IMR-90 (cell line): Measurements from ENCODE around the gene SPAG7. TPM values are rescaled to one million over a fixed set of nuclear protein-coding genes. Genes with fewer than 3 reads are reported as not detected.

Experiments
- ATAC-seq: fragments of 200-7000 bp; cut with Tn5 transposase; 2 replicates; pipeline ENCODE4 v1.9.1; 2020; ENCODE audit warnings: low read depth, mild to moderate bottlenecking, moderate library complexity
- BruUV-seq: library from RNA; stranded (reverse); fragments of 400-500 nt; replicated peaks from 2 replicates; lab custom pipeline; 2021; lab: Mats Ljungman, UMichigan
- CTCF ChIA-PET: fragments of 300-600 bp; formaldehyde crosslinking; extraction: SDS; loops from one replicate; lab custom pipeline; 2021; ENCODE audit warnings: antibody characterized with exemption; lab: Yijun Ruan, JAX
- POLR2A ChIA-PET: fragments of 300-600 bp; sonication (Branson Sonifier 250); formaldehyde crosslinking; loops from one replicate; lab custom pipeline; 2022; ENCODE audit warnings: antibody characterized with exemption; ENCODE audit not compliant: unreplicated experiment; lab: Charles Lee
- DNase-seq: peaks from one replicate; pipeline ENCODE4 v3.0.0; 2013
- H2AFZ ChIP-seq: replicated peaks from 2 replicates; pipeline ENCODE3; 2013; ENCODE audit warnings: low read length, mild to moderate bottlenecking; ENCODE audit not compliant: poor library complexity
- H2AK5ac ChIP-seq: 2 replicates; pipeline ENCODE4 v1.6.1; 2013; ENCODE audit warnings: low read depth, low read length, inconsistent platforms
- H2AK9ac ChIP-seq: replicated peaks from 2 replicates; pipeline ENCODE3; 2013; ENCODE audit warnings: mild to moderate bottlenecking, low read depth, low read length, moderate library complexity; ENCODE audit not compliant: poor library complexity
- H2BK120ac ChIP-seq: 2 replicates; pipeline ENCODE4 v1.6.1; 2013; ENCODE audit warnings: low read depth, low read length, inconsistent platforms
- H2BK15ac ChIP-seq: 3 replicates; pipeline ENCODE4 v1.6.1; 2013; ENCODE audit warnings: low read depth, low read length, inconsistent platforms
- H2BK20ac ChIP-seq: 2 replicates; pipeline ENCODE4 v1.6.1; 2013; ENCODE audit warnings: low read depth, mild to moderate bottlenecking, inconsistent platforms, low read length, moderate library complexity
- H2BK5ac ChIP-seq: 2 replicates; pipeline ENCODE4 v1.6.1; 2013; ENCODE audit warnings: mild to moderate bottlenecking, low read depth, low read length, inconsistent platforms; ENCODE audit not compliant: poor library complexity, severe bottlenecking
- H3K14ac ChIP-seq: replicated peaks from 2 replicates; pipeline ENCODE4 v1.6.1; 2013; ENCODE audit warnings: low read depth, low read length, inconsistent platforms
- H3K18ac ChIP-seq: 2 replicates; pipeline ENCODE4 v1.6.1; 2013; ENCODE audit warnings: low read depth, low read length, control low read depth
- H3K23ac ChIP-seq: 2 replicates; pipeline ENCODE4 v1.6.1; 2013; ENCODE audit warnings: low read depth, low read length, inconsistent platforms
- H3K27ac ChIP-seq: 2 replicates; pipeline ENCODE4 v1.5.1; 2013; ENCODE audit warnings: mild to moderate bottlenecking, control low read depth, low read length; ENCODE audit not compliant: insufficient read depth
- H3K27me3 ChIP-seq: 2 replicates; pipeline ENCODE4 v1.6.1; 2013; ENCODE audit warnings: low read length; ENCODE audit not compliant: control insufficient read depth, insufficient read depth
- H3K36me3 ChIP-seq: 2 replicates; pipeline ENCODE4 v1.6.1; 2013; ENCODE audit warnings: low read length, mixed read lengths; ENCODE audit not compliant: control insufficient read depth, insufficient read depth
- H3K4ac ChIP-seq: 2 replicates; pipeline ENCODE4 v1.6.1; 2013; ENCODE audit warnings: low read depth, low read length, inconsistent platforms
- H3K4me1 ChIP-seq: 2 replicates; pipeline ENCODE4 v1.6.1; 2013; ENCODE audit warnings: low read length, mixed read lengths; ENCODE audit not compliant: control insufficient read depth, insufficient read depth
- H3K4me2 ChIP-seq: 2 replicates; pipeline ENCODE4 v1.6.1; 2013; ENCODE audit warnings: low read depth, mild to moderate bottlenecking, control low read depth, low read length, moderate library complexity
- H3K4me3 ChIP-seq: 2 replicates; pipeline ENCODE4 v1.5.1; 2013; ENCODE audit warnings: low read depth, mild to moderate bottlenecking, control low read depth, low read length, moderate library complexity; ENCODE audit not compliant: insufficient read depth
- H3K56ac ChIP-seq: 2 replicates; pipeline ENCODE4 v1.6.1; 2013; ENCODE audit warnings: low read length, inconsistent platforms; ENCODE audit not compliant: insufficient read depth; ENCODE audit errors: extremely low read depth
- H3K79me1 ChIP-seq, 2 experiments: 2 replicates each; pipeline ENCODE4 v1.6.1; 2013; ENCODE audit warnings: low read length in 2 of 2, inconsistent platforms in 1 of 2, low read depth in 1 of 2
- H3K9ac ChIP-seq: 2 replicates; pipeline ENCODE4 v1.6.1; 2013; ENCODE audit warnings: low read depth, low read length, control low read depth
- H3K9me1 ChIP-seq: 2 replicates; pipeline ENCODE4 v1.6.1; 2013; ENCODE audit warnings: low read length, inconsistent platforms; ENCODE audit not compliant: insufficient read depth
- H3K9me3 ChIP-seq: 2 replicates; pipeline ENCODE4 v1.6.1; 2013; ENCODE audit warnings: low read length; ENCODE audit not compliant: control insufficient read depth, insufficient read depth
- H4K20me1 ChIP-seq: 2 replicates; pipeline ENCODE4 v1.6.1; 2013; ENCODE audit warnings: low read length, inconsistent platforms; ENCODE audit not compliant: insufficient read depth
- H4K5ac ChIP-seq: 2 replicates; pipeline ENCODE4 v1.6.1; 2013; ENCODE audit warnings: mild to moderate bottlenecking, low read depth, low read length, control low read depth
- H4K8ac ChIP-seq, 2 experiments: 2 replicates each; pipeline ENCODE4 v1.6.1; 2013; ENCODE audit warnings: low read depth in 2 of 2, low read length in 2 of 2, control low read depth in 1 of 2, inconsistent platforms in 1 of 2
- H4K91ac ChIP-seq: 2 replicates; pipeline ENCODE4 v1.6.1; 2013; ENCODE audit warnings: low read depth, low read length, inconsistent platforms; ENCODE audit not compliant: insufficient read depth
- MAZ ChIP-seq: IDR thresholded peaks from 2 replicates; pipeline ENCODE4 v1.6.1; 2012; ENCODE audit warnings: low read depth, mild to moderate bottlenecking, low read length, improper control_type of control experiment, moderate library complexity, borderline replicate concordance
- POLR2A ChIP-seq: IDR thresholded peaks from 2 replicates; pipeline ENCODE4 v1.6.1; 2012; ENCODE audit warnings: mild to moderate bottlenecking, low read depth, low read length
- WGBS, 2 experiments: methylation state at CpG; one replicate each; pipeline versions ENCODE4 v1.1.5 to v1.1.7; 2013; ENCODE audit warnings: missing lambda C conversion rate in 2 of 2; ENCODE audit not compliant: insufficient read length in 1 of 2; ENCODE audit errors: extremely low coverage in 2 of 2; 5-methylcytosine and 5-hydroxymethylcytosine counted together
- dilution Hi-C: fragments of 300-500 bp; cut with HindIII; formaldehyde crosslinking; loops from one replicate; pipeline ENCODE4 v1.14.3; 2018; ENCODE audit warnings: low sequenced_read_pairs; ENCODE audit not compliant: unreplicated experiment
- in situ Hi-C: fragments of 300-500 bp; cut with MboI; formaldehyde crosslinking; loops from 3 replicates; pipeline ENCODE4 v1.14.3; 2019; ENCODE audit warnings: low sequenced_read_pairs, inconsistent platforms, mixed read lengths
- intact Hi-C: fragments of 100-400 bp; cut with micrococcal nuclease; formaldehyde crosslinking; loops from 2 replicates; pipeline ENCODE4 v1.10.0; 2022
- polyA plus RNA-seq, 3 experiments: library from polyadenylated mRNA; depleted of rRNA; stranded (reverse); fragments of >200 nt; gene quantifications; 2 replicates each; pipeline ENCODE4 v1.2.3, GENCODE V29; 2012; ENCODE audit warnings: low replicate concordance in 1 of 3
- total RNA-seq: library from RNA; depleted of rRNA; stranded (reverse); fragments of >200 nt; gene quantifications from 2 replicates; pipeline ENCODE4 v1.2.3, GENCODE V29; 2012

SPAG7 gene
- total and polyA plus RNA-seq, 2 of the 4 experiments (the other 2 are of a cell fraction) = 50.2 to 108 TPM

GRCh38 chr17:4944554-4945175 lies 23.0 kb downstream of the SPAG7 start:
- Histone ChIP-seq H2AK5ac (peak overlapping the region; percentile 77), H3K4me1 (peaks cover 12% of the 10 kb centered on the region), H2BK120ac (no peak overlapping the region), H3K27me3 (no peaks in the 10 kb centered on the region), H3K4ac (peak overlapping the region; percentile 64), H2BK15ac (no peak overlapping the region), H3K36me3 (peaks cover 41% of the 10 kb centered on the region), H3K4me2 (peak overlapping the region; percentile 6; the same call in 1 of the 2 replicates), H3K56ac (peak overlapping the region; percentile 26; the same call in 1 of the 2 replicates), H3K9me3 (no peaks in the 10 kb centered on the region), H2AK9ac (peak overlapping the region; percentile 53), H4K8ac (peak overlapping the region in 1 of 2 experiments; percentile 21; a peak in 2 of 4 replicates), H3K18ac (no peak overlapping the region), H3K9ac (peak overlapping the region; percentile 20; the same call in 1 of the 2 replicates), H3K9me1 (peaks cover 7% of the 10 kb centered on the region; the same call in 1 of the 2 replicates), H3K79me1 (peaks cover 12 to 44% of the 10 kb centered on the region in 2 experiments; a peak in 3 of 4 replicates), H4K5ac (no peak overlapping the region), H2BK5ac (peak overlapping the region; percentile 47), H3K14ac (peak overlapping the region; percentile 42; the same call in 1 of the 2 replicates), H4K20me1 (peaks cover 66% of the 10 kb centered on the region), H4K91ac (no peak overlapping the region), H3K27ac (peak overlapping the region; percentile 42), H2AFZ (no peak overlapping the region), H2BK20ac (no peak overlapping the region), H3K4me3 (no peak overlapping the region), H3K23ac (0 out of 2 replicates have a peak overlapping the region, but pooled peaks have one; percentile 41)
- DNase-seq (no peak), ATAC-seq (no peak)
- dilution Hi-C loops (no loop called here), in situ Hi-C loops (no loop called here), intact Hi-C loops (no loop called here)
- CTCF ChIA-PET = no interaction called here
- TSS peak; percentile 68 for BruUV-seq
- WGBS, 2 experiments = no CpG with 5 or more reads among the region's 8 CpGs
- TF ChIP-seq MAZ = no peak
- peak; percentile 30; the same call in 1 of the 2 replicates for TF ChIP-seq POLR2A
- POLR2A ChIA-PET = interaction anchor here (0.7 to 2.2 kb wide), 3 partner anchors 23 to 52 kb away, joined by 3 to 6 read pairs (median 4); partner anchors contain the start of genes CAMTA2, INCA1 and SPAG7
